Fibroblast of pulmonary artery (primary cell): Measurements from ENCODE around the gene NUFIP1.
A peak's percentile ranks its signal among the peaks of the same experiment; 100 is the strongest.

Experiments
- DNase-seq: peaks from one replicate; pipeline ENCODE4 v3.0.0-alpha.2; 2010; ENCODE audit warnings: low read depth
- H3K4me3 ChIP-seq: replicated peaks from 2 replicates; pipeline ENCODE4 v1.5.1; 2011; ENCODE audit warnings: low read depth, mild to moderate bottlenecking, control low read depth, low read length, moderate library complexity
- TF ChIP-seq, protein P1 (sequence below): IDR thresholded peaks from 2 replicates; pipeline ENCODE4 v1.5.1; 2011; ENCODE audit warnings: mild to moderate bottlenecking, control low read depth, low read length, inconsistent platforms; ENCODE audit errors: missing control alignments

NUFIP1 gene

DNA sequence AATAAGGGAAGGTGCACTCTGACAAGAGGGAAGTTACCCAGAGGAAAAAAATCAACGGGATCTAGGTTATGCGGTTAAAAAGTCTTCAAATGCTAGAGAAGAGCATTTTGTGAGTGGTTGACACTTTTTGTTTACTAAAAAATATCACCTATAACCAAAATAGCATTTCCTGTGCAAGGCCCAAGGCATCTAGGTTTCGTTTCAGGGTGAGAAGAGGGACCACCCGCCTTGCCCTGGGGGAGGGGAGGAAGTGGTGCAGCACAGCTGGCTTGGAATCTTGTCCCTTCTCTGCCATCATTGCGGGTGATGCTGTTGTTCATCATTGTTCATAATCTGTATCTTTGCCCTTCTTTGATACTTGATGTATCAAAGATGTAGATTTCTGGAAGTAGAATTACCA lies 80.6 kb downstream of the NUFIP1 start:
- TF ChIP-seq, protein P1, sequence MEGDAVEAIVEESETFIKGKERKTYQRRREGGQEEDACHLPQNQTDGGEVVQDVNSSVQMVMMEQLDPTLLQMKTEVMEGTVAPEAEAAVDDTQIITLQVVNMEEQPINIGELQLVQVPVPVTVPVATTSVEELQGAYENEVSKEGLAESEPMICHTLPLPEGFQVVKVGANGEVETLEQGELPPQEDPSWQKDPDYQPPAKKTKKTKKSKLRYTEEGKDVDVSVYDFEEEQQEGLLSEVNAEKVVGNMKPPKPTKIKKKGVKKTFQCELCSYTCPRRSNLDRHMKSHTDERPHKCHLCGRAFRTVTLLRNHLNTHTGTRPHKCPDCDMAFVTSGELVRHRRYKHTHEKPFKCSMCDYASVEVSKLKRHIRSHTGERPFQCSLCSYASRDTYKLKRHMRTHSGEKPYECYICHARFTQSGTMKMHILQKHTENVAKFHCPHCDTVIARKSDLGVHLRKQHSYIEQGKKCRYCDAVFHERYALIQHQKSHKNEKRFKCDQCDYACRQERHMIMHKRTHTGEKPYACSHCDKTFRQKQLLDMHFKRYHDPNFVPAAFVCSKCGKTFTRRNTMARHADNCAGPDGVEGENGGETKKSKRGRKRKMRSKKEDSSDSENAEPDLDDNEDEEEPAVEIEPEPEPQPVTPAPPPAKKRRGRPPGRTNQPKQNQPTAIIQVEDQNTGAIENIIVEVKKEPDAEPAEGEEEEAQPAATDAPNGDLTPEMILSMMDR, result no peak
- no peak for DNase-seq

DNA sequence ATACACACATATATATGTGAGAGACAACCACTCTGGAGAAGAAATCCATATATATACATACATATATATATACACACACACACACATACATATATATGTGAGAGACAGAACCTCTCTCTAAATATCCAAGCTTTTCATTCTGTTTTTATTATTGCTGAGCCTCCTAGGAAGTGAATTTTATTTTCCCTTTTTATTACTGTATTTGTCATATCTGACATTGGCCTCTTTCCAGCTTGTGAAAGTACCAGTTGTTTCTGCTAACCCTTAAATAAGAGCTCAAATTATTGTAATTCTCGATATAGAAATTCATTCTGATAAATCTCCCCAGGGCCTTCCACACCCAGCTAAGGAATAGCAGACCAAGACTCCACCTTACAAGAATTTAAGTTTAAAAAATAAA lies 81.0 kb downstream of the NUFIP1 start:
- DNase-seq, result no peak
- TF ChIP-seq, protein P1, result no peak
- no peak overlapping the region for H3K4me3 ChIP-seq

More for the DNA sequence above, 80.6 kb downstream of the NUFIP1 start:
- H3K4me3 ChIP-seq, result no peak overlapping the region

DNA sequence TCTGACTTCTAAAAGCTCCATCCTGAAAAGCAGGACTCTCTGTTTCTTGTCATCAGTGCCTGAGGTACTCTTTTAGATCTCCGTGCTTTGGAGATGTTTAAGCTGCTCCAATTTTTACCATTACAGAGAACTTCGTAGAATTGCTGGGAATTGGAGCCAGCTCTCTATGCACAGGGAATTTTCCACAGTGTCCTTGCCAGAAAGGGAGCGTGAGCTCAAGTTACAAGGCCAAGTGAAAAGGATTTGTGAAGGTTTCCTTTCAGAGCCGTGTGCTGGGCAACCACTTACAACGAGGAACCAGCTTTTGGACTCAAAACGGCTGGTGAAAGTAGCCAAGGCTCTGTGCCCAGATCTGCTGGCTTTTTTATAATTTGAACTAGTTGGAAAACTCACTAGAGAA lies 82.6 kb downstream of the NUFIP1 start:
- TF ChIP-seq, protein P1, result no peak
- no peak overlapping the region for H3K4me3 ChIP-seq
- peak; percentile 68 for DNase-seq

DNA sequence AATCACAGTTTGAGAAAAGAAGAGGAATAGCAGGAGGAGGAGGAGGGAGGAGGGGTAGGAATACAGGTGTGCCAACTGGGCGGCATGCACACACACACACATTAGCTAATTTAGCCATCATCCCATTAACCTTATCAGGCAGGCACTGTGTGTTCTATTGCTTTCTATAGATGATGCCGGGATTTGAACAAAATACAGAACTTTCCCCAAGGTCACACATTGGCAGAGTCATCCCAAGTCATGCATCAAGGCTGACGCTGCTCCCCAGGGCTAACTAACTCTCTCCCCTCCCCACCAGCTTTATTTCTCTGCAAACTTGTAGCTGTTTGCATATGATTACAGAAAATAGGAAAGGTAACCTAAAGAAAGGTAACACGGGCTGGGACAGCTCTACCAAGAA lies 83.0 kb downstream of the NUFIP1 start:
- H3K4me3 ChIP-seq, result no peak overlapping the region
- no peak for DNase-seq
- TF ChIP-seq, protein P1, result no peak

DNA sequence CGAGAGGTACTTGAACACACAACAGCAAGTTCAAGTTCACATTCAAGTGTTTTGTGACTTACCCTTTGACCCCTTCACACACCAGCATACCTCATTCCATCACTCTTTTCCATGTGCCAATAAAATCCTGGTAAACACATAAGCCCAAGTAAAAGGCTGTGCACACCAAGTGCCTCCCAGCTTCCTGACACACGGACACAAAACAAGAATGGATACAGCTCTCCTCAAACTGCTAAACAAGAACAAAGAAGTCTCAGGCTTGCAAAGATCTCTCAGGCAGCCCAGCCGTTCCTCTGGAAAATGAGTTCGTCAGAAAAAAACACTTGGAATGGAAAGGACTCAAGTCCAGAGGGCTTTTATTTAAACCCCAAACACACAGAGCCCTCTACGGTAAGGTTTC lies 83.7 kb downstream of the NUFIP1 start:
- H3K4me3 ChIP-seq, result no peak overlapping the region
- TF ChIP-seq, protein P1, result no peak
- no peak for DNase-seq

DNA sequence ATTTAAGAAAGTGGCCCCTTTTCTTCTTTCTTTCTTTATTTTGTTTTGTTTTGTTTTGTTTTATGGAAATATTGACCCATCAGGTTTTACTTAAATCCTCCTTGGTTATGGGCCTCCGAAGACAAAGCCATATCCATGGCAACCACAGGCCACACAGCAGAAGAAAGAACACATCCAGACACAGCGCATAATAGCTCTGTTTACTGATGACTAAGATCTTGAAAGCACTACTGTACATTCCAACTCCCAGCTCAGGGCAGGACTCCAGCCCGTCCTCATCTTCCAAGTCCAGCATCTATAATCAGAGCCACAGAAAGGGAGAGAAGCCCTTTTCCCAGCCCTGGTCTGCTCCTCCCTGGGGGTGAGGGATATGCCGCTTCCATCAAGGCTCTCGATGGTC lies 84.3 kb downstream of the NUFIP1 start:
- no peak overlapping the region for H3K4me3 ChIP-seq
- peak; percentile 98 for DNase-seq
- TF ChIP-seq, protein P1, result no peak

DNA sequence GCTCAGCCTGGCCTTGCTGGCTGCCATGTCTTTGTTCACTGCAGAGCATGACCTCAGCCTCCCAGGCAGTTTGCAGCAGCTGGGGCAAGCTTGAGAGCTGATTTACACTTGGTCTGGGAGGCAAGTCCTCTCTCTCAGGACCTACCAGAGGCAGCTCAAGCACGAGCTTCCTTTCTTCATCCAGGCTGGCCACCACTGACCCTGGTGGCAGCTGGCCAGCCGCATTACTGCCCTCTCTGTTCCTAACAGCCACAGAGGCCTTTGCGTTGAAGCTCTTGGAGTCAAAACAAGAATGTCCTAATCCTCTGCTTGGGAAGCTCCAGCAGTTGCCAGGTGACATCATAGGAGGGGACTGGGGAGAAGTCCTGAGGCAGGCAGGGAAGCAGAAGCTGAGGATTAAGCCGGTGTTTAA lies 85.7 kb downstream of the NUFIP1 start:
- peak; percentile 97 for DNase-seq

More for the DNA sequence above, 85.7 kb downstream of the NUFIP1 start:
- no peak overlapping the region for H3K4me3 ChIP-seq
- TF ChIP-seq, protein P1, result no peak
